HEK293 (cell line): Measurements from ENCODE around the gene MYT1.

Experiments
- CTCF ChIA-PET: fragments of 350-600 bp; formaldehyde crosslinking; extraction: SDS; loops from one replicate; lab custom pipeline; 2021; ENCODE audit warnings: antibody characterized with exemption; lab: Yijun Ruan, JAX
- POLR2A ChIA-PET: fragments of 300-600 bp; formaldehyde crosslinking; extraction: SDS; loops from one replicate; lab custom pipeline; 2020; ENCODE audit warnings: antibody characterized with exemption, inconsistent platforms; lab: Yijun Ruan, JAX
- H3K27ac ChIP-seq: fragments of 200-500 bp; sonication (Bioruptor generic); 2 replicates; pipeline ENCODE4 v1.5.1; 2014; ENCODE audit warnings: low read depth, low read length, control low read depth, inconsistent platforms; ENCODE audit errors: extremely low read depth
- H3K36me3 ChIP-seq, 2 experiments: fragments of 200-500 bp in 1 of 2; sonication (Bioruptor generic) in 1 of 2; 1 replicate in 1 of 2; 2 replicates in 1 of 2; pipeline ENCODE4 v1.5.1; 2014 to 2017; ENCODE audit warnings: inconsistent platforms in 2 of 2, low read length in 2 of 2; ENCODE audit not compliant: control insufficient read depth in 2 of 2, insufficient read depth in 1 of 2
- H3K4me1 ChIP-seq: fragments of 200-500 bp; sonication (Bioruptor generic); 2 replicates; pipeline ENCODE4 v1.5.1; 2014; ENCODE audit warnings: mild to moderate bottlenecking, low read length, inconsistent platforms; ENCODE audit not compliant: control insufficient read depth, insufficient read depth
- H3K4me3 ChIP-seq: 2 replicates; pipeline ENCODE4 v1.5.1; 2011; ENCODE audit warnings: low read depth, mild to moderate bottlenecking, control low read depth, low read length, moderate library complexity
- H3K9me3 ChIP-seq: fragments of 200-500 bp; sonication (Bioruptor generic); 2 replicates; pipeline ENCODE4 v1.5.1; 2014; ENCODE audit warnings: low read depth, low read length, inconsistent platforms; ENCODE audit not compliant: control insufficient read depth, insufficient read depth
- KLF1 ChIP-seq: fragments of 450-650 bp; formaldehyde crosslinking; IDR thresholded peaks from 2 replicates; pipeline ENCODE4 v1.5.1; 2016; ENCODE audit warnings: missing biosample characterization, missing genetic modification characterization
- ZFP3 ChIP-seq: fragments of 450-650 bp; formaldehyde crosslinking; IDR thresholded peaks from 2 replicates; pipeline ENCODE4 v1.5.1; 2016; ENCODE audit warnings: low read depth, missing biosample characterization, missing genetic modification characterization
- ZFP69B ChIP-seq: fragments of 450-650 bp; formaldehyde crosslinking; IDR thresholded peaks from 2 replicates; pipeline ENCODE4 v1.5.1; 2016; ENCODE audit warnings: missing biosample characterization, missing genetic modification characterization
- ZNF10 ChIP-seq: fragments of 450-650 bp; formaldehyde crosslinking; IDR thresholded peaks from 2 replicates; pipeline ENCODE4 v1.5.1; 2017; ENCODE audit warnings: missing biosample characterization, missing genetic modification characterization
- ZNF202 ChIP-seq: fragments of 450-650 bp; formaldehyde crosslinking; IDR thresholded peaks from 2 replicates; pipeline ENCODE4 v1.5.1; 2016; ENCODE audit warnings: missing biosample characterization, missing genetic modification characterization, borderline replicate concordance
- ZNF239 ChIP-seq: fragments of 450-650 bp; formaldehyde crosslinking; IDR thresholded peaks from 2 replicates; pipeline ENCODE4 v1.5.1; 2016; ENCODE audit warnings: missing biosample characterization, missing genetic modification characterization
- ZNF341 ChIP-seq: fragments of 450-650 bp; formaldehyde crosslinking; IDR thresholded peaks from 2 replicates; pipeline ENCODE4; 2016; ENCODE audit warnings: low read depth, missing biosample characterization, missing genetic modification characterization
- ZNF404 ChIP-seq: fragments of 450-650 bp; formaldehyde crosslinking; IDR thresholded peaks from 2 replicates; pipeline ENCODE4 v1.5.1; 2017; ENCODE audit warnings: missing biosample characterization, missing genetic modification characterization
- ZNF501 ChIP-seq: fragments of 450-650 bp; formaldehyde crosslinking; IDR thresholded peaks from 2 replicates; pipeline ENCODE4 v1.5.1; 2016; ENCODE audit warnings: missing biosample characterization, missing genetic modification characterization
- ZNF560 ChIP-seq: fragments of 450-650 bp; formaldehyde crosslinking; IDR thresholded peaks from 2 replicates; pipeline ENCODE4 v1.5.1; 2017; ENCODE audit warnings: missing biosample characterization, missing genetic modification characterization, borderline replicate concordance
- ZNF571 ChIP-seq: fragments of 450-650 bp; formaldehyde crosslinking; IDR thresholded peaks from 2 replicates; pipeline ENCODE4 v1.5.0; 2017; ENCODE audit warnings: missing biosample characterization, missing genetic modification characterization
- ZNF747 ChIP-seq: fragments of 450-650 bp; formaldehyde crosslinking; IDR thresholded peaks from 2 replicates; pipeline ENCODE4 v1.5.1; 2016; ENCODE audit warnings: missing biosample characterization, missing genetic modification characterization
- TF ChIP-seq, protein P1 (sequence below): fragments of 450-650 bp; formaldehyde crosslinking; IDR thresholded peaks from 2 replicates; pipeline ENCODE4 v1.5.1; 2016; ENCODE audit warnings: missing biosample characterization, missing genetic modification characterization
- TF ChIP-seq, protein P2 (sequence below): fragments of 450-650 bp; formaldehyde crosslinking; IDR thresholded peaks from 2 replicates; pipeline ENCODE4 v1.5.0; 2017; ENCODE audit warnings: missing biosample characterization, missing genetic modification characterization, borderline replicate concordance
- TF ChIP-seq, protein P3 (sequence below): fragments of 450-650 bp; formaldehyde crosslinking; IDR thresholded peaks from 2 replicates; pipeline ENCODE4 v1.5.1; 2017; ENCODE audit warnings: missing biosample characterization, missing genetic modification characterization
- TF ChIP-seq, protein P4 (sequence below): fragments of 450-650 bp; formaldehyde crosslinking; IDR thresholded peaks from 2 replicates; pipeline ENCODE4 v1.5.1; 2016; ENCODE audit warnings: missing biosample characterization, missing genetic modification characterization
- TF ChIP-seq, protein P5 (sequence below): fragments of 450-650 bp; formaldehyde crosslinking; IDR thresholded peaks from 2 replicates; pipeline ENCODE4 v1.5.1; 2016; ENCODE audit warnings: missing biosample characterization, missing genetic modification characterization
- TF ChIP-seq, protein P6 (sequence below): fragments of 450-650 bp; formaldehyde crosslinking; IDR thresholded peaks from 2 replicates; pipeline ENCODE4 v1.5.1; 2016; ENCODE audit warnings: missing biosample characterization, missing genetic modification characterization
- TF ChIP-seq, protein P7 (sequence below): fragments of 450-650 bp; formaldehyde crosslinking; IDR thresholded peaks from 2 replicates; pipeline ENCODE4 v1.5.1; 2016; ENCODE audit warnings: missing biosample characterization, missing genetic modification characterization

Gene MYT1

DNA sequence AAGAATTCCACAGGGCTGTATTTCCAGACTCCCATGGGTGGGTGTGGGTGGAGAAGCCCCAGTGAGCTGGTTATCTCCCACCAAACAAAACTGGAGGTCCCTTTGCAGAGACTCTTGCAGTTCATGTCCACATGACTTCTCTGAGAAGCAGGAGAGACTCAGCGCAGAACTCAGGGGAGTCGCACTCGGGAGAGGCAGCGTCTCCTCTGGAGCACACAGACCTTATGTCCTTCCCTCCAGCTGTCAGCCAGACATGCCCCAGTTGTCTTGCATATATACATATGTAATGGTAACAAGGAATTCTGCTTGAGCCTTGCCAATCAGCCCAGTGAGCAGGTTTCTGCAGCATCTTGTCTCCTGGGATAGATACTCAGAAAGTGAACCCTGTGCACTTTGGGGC is 23.8 kb downstream of the MYT1 start:
- Histone ChIP-seq H3K4me1 (no peaks in the 10 kb centered on the region), H3K27ac (no peak overlapping the region), H3K4me3 (no peak overlapping the region), H3K9me3 (no peaks in the 10 kb centered on the region), H3K36me3 (no peaks in the 10 kb centered on the region)
- no peak for TF ChIP-seq ZNF560 (tag by site-specific recombination)
- TF ChIP-seq, protein P1, sequence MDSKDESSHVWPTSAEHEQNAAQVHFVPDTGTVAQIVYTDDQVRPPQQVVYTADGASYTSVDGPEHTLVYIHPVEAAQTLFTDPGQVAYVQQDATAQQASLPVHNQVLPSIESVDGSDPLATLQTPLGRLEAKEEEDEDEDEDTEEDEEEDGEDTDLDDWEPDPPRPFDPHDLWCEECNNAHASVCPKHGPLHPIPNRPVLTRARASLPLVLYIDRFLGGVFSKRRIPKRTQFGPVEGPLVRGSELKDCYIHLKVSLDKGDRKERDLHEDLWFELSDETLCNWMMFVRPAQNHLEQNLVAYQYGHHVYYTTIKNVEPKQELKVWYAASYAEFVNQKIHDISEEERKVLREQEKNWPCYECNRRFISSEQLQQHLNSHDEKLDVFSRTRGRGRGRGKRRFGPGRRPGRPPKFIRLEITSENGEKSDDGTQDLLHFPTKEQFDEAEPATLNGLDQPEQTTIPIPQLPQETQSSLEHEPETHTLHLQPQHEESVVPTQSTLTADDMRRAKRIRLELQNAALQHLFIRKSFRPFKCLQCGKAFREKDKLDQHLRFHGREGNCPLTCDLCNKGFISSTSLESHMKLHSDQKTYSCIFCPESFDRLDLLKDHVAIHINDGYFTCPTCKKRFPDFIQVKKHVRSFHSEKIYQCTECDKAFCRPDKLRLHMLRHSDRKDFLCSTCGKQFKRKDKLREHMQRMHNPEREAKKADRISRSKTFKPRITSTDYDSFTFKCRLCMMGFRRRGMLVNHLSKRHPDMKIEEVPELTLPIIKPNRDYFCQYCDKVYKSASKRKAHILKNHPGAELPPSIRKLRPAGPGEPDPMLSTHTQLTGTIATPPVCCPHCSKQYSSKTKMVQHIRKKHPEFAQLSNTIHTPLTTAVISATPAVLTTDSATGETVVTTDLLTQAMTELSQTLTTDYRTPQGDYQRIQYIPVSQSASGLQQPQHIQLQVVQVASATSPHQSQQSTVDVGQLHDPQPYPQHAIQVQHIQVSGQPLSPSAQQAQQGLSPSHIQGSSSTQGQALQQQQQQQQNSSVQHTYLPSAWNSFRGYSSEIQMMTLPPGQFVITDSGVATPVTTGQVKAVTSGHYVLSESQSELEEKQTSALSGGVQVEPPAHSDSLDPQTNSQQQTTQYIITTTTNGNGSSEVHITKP (tag by site-specific recombination): no peak
- TF ChIP-seq, protein P2, sequence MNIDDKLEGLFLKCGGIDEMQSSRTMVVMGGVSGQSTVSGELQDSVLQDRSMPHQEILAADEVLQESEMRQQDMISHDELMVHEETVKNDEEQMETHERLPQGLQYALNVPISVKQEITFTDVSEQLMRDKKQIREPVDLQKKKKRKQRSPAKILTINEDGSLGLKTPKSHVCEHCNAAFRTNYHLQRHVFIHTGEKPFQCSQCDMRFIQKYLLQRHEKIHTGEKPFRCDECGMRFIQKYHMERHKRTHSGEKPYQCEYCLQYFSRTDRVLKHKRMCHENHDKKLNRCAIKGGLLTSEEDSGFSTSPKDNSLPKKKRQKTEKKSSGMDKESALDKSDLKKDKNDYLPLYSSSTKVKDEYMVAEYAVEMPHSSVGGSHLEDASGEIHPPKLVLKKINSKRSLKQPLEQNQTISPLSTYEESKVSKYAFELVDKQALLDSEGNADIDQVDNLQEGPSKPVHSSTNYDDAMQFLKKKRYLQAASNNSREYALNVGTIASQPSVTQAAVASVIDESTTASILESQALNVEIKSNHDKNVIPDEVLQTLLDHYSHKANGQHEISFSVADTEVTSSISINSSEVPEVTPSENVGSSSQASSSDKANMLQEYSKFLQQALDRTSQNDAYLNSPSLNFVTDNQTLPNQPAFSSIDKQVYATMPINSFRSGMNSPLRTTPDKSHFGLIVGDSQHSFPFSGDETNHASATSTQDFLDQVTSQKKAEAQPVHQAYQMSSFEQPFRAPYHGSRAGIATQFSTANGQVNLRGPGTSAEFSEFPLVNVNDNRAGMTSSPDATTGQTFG (tag by site-specific recombination): no peak
- no peak for TF ChIP-seq ZNF501 (tag by site-specific recombination)
- TF ChIP-seq, protein P3, sequence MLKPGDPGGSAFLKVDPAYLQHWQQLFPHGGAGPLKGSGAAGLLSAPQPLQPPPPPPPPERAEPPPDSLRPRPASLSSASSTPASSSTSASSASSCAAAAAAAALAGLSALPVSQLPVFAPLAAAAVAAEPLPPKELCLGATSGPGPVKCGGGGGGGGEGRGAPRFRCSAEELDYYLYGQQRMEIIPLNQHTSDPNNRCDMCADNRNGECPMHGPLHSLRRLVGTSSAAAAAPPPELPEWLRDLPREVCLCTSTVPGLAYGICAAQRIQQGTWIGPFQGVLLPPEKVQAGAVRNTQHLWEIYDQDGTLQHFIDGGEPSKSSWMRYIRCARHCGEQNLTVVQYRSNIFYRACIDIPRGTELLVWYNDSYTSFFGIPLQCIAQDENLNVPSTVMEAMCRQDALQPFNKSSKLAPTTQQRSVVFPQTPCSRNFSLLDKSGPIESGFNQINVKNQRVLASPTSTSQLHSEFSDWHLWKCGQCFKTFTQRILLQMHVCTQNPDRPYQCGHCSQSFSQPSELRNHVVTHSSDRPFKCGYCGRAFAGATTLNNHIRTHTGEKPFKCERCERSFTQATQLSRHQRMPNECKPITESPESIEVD (tag by site-specific recombination): no peak
- TF ChIP-seq ZNF571: no peak
- TF ChIP-seq, protein P4, sequence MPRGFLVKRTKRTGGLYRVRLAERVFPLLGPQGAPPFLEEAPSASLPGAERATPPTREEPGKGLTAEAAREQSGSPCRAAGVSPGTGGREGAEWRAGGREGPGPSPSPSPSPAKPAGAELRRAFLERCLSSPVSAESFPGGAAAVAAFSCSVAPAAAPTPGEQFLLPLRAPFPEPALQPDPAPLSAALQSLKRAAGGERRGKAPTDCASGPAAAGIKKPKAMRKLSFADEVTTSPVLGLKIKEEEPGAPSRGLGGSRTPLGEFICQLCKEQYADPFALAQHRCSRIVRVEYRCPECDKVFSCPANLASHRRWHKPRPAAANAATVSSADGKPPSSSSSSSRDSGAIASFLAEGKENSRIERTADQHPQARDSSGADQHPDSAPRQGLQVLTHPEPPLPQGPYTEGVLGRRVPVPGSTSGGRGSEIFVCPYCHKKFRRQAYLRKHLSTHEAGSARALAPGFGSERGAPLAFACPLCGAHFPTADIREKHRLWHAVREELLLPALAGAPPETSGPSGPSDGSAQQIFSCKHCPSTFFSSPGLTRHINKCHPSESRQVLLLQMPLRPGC: no peak
- no peak for TF ChIP-seq KLF1 (tag by site-specific recombination)
- TF ChIP-seq ZNF10 (tag by site-specific recombination): no peak
- TF ChIP-seq ZNF341: no peak
- TF ChIP-seq, protein P5, sequence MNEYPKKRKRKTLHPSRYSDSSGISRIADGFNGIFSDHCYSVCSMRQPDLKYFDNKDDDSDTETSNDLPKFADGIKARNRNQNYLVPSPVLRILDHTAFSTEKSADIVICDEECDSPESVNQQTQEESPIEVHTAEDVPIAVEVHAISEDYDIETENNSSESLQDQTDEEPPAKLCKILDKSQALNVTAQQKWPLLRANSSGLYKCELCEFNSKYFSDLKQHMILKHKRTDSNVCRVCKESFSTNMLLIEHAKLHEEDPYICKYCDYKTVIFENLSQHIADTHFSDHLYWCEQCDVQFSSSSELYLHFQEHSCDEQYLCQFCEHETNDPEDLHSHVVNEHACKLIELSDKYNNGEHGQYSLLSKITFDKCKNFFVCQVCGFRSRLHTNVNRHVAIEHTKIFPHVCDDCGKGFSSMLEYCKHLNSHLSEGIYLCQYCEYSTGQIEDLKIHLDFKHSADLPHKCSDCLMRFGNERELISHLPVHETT (tag by site-specific recombination): no peak
- TF ChIP-seq ZFP3 (tag by site-specific recombination): no peak
- TF ChIP-seq ZFP69B (tag by site-specific recombination): no peak
- no peak for TF ChIP-seq ZNF202 (tag by site-specific recombination)
- TF ChIP-seq, protein P6, sequence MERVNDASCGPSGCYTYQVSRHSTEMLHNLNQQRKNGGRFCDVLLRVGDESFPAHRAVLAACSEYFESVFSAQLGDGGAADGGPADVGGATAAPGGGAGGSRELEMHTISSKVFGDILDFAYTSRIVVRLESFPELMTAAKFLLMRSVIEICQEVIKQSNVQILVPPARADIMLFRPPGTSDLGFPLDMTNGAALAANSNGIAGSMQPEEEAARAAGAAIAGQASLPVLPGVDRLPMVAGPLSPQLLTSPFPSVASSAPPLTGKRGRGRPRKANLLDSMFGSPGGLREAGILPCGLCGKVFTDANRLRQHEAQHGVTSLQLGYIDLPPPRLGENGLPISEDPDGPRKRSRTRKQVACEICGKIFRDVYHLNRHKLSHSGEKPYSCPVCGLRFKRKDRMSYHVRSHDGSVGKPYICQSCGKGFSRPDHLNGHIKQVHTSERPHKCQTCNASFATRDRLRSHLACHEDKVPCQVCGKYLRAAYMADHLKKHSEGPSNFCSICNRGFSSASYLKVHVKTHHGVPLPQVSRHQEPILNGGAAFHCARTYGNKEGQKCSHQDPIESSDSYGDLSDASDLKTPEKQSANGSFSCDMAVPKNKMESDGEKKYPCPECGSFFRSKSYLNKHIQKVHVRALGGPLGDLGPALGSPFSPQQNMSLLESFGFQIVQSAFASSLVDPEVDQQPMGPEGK (tag by site-specific recombination): no peak
- no peak for TF ChIP-seq ZNF239 (tag by site-specific recombination)
- no peak for TF ChIP-seq ZNF747
- TF ChIP-seq, protein P7, sequence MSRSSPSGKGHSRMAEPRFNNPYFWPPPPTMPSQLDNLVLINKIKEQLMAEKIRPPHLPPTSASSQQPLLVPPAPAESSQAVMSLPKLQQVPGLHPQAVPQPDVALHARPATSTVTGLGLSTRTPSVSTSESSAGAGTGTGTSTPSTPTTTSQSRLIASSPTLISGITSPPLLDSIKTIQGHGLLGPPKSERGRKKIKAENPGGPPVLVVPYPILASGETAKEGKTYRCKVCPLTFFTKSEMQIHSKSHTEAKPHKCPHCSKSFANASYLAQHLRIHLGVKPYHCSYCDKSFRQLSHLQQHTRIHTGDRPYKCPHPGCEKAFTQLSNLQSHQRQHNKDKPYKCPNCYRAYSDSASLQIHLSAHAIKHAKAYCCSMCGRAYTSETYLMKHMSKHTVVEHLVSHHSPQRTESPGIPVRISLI (tag by site-specific recombination): no peak
- no peak for TF ChIP-seq ZNF404
- ChIA-PET CTCF (interaction anchor here (1.2 kb wide), 1 partner anchor 98 kb away, joined by 3 read pairs; no protein-coding TSS in a partner anchor), POLR2A (no interaction called here)
